GM23338 (cell line): ENCODE data around the gene DNAJC16. TPM values are rescaled to one million over a fixed set of nuclear protein-coding genes. Genes with fewer than 3 reads are reported as not detected.

ENCODE experiments used
- ATAC-seq: fragments of 200-7000 bp; cut with Tn5 transposase; 3 replicates; pipeline ENCODE4 v1.9.1; 2020
- DNase-seq: peaks from one replicate; pipeline ENCODE4 v3.0.0-alpha.2; 2015; ENCODE audit warnings: low spot score
- H2AFZ ChIP-seq: fragments of 200-600 bp; sonication (generic); 2 replicates; pipeline ENCODE4 v1.8.0; 2016; ENCODE audit warnings: antibody characterized with exemption, mild to moderate bottlenecking, moderate library complexity
- H3F3A ChIP-seq: fragments of 200-600 bp; sonication (generic); replicated peaks from 2 replicates; pipeline ENCODE4 v1.8.0; 2017; ENCODE audit warnings: antibody characterized with exemption, mixed run types, low read depth
- H3K27ac ChIP-seq: fragments of 200-600 bp; sonication (generic); 2 replicates; pipeline ENCODE4 v1.6.1; 2016; ENCODE audit warnings: low read depth
- H3K27me3 ChIP-seq: fragments of 200-600 bp; sonication (generic); 2 replicates; pipeline ENCODE4 v1.8.0; 2016; ENCODE audit warnings: mild to moderate bottlenecking, mixed run types, moderate library complexity; ENCODE audit not compliant: insufficient read depth
- H3K36me3 ChIP-seq: fragments of 200-600 bp; sonication (generic); 2 replicates; pipeline ENCODE4 v1.8.0; 2016; ENCODE audit warnings: mild to moderate bottlenecking; ENCODE audit not compliant: insufficient read depth
- H3K4me1 ChIP-seq: fragments of 200-600 bp; sonication (generic); 2 replicates; pipeline ENCODE4 v1.8.0; 2016; ENCODE audit warnings: mild to moderate bottlenecking, moderate library complexity; ENCODE audit not compliant: insufficient read depth
- H3K4me2 ChIP-seq: fragments of 200-600 bp; sonication (generic); 2 replicates; pipeline ENCODE4 v1.7.1; 2017; ENCODE audit warnings: mixed run types
- H3K4me3 ChIP-seq: fragments of 200-600 bp; sonication (generic); 2 replicates; pipeline ENCODE4 v1.6.1; 2016; ENCODE audit warnings: mixed run types
- H3K79me2 ChIP-seq: fragments of 200-600 bp; sonication (generic); replicated peaks from 2 replicates; pipeline ENCODE4 v1.8.0; 2017; ENCODE audit warnings: mild to moderate bottlenecking; ENCODE audit not compliant: insufficient read depth
- H3K9me2 ChIP-seq: fragments of 200-600 bp; sonication (generic); 2 replicates; pipeline ENCODE4 v1.8.0; 2017; ENCODE audit not compliant: insufficient read depth
- H4K20me1 ChIP-seq: fragments of 200-600 bp; sonication (generic); replicated peaks from 2 replicates; pipeline ENCODE4 v1.8.0; 2017; ENCODE audit warnings: mild to moderate bottlenecking; ENCODE audit not compliant: insufficient read depth
- H3K27ac Mint-ChIP-seq: 2 replicates; pipeline ENCODE4 v1.8.0; 2020; ENCODE audit warnings: inconsistent platforms, mild to moderate bottlenecking, moderate library complexity, mixed read lengths
- H3K27me3 Mint-ChIP-seq: 3 replicates; pipeline ENCODE4 v1.8.0; 2022; ENCODE audit warnings: low read depth, mild to moderate bottlenecking, moderate library complexity, mixed read lengths, inconsistent platforms; ENCODE audit not compliant: insufficient read depth, poor library complexity
- H3K36me3 Mint-ChIP-seq: 3 replicates; pipeline ENCODE4 v1.8.0; 2021; ENCODE audit warnings: low read depth, mild to moderate bottlenecking, inconsistent platforms, moderate library complexity, mixed read lengths
- H3K4me1 Mint-ChIP-seq: 3 replicates; pipeline ENCODE4 v1.8.0; 2020; ENCODE audit warnings: mild to moderate bottlenecking, inconsistent platforms, mixed read lengths
- H3K4me3 Mint-ChIP-seq: 3 replicates; pipeline ENCODE4 v1.8.0; 2021; ENCODE audit warnings: moderate library complexity, mild to moderate bottlenecking, inconsistent platforms, mixed read lengths
- H3K9me3 Mint-ChIP-seq: 3 replicates; pipeline ENCODE4 v1.8.0; 2020; ENCODE audit warnings: moderate library complexity, mild to moderate bottlenecking, inconsistent platforms, mixed read lengths
- CREB1 ChIP-seq: fragments of 250-450 bp; sonication (Bioruptor Pico); IDR thresholded peaks from 2 replicates; pipeline ENCODE4 v1.5.0; 2020; ENCODE audit warnings: low read depth, mild to moderate bottlenecking, moderate library complexity
- EZH2phosphoT487 ChIP-seq: fragments of 200-600 bp; sonication (generic); IDR thresholded peaks from one replicate; pipeline ENCODE4 v1.8.1; 2018; ENCODE audit warnings: antibody characterized with exemption; ENCODE audit not compliant: unreplicated experiment
- NANOG ChIP-seq: IDR thresholded peaks from 2 replicates; pipeline ENCODE4 v1.6.1; 2016; ENCODE audit warnings: antibody characterized with exemption, borderline replicate concordance
- POLR2AphosphoS5 ChIP-seq: IDR thresholded peaks from 2 replicates; pipeline ENCODE4 v1.6.1; 2016; ENCODE audit warnings: antibody characterized with exemption, low read depth
- polyA plus RNA-seq: library from polyadenylated mRNA; unstranded; fragments of >200 nt; fragmentation: Nextera tagmentation; extraction: Ambion mirVana; gene quantifications from 2 replicates; pipeline ENCODE4 v1.2.1, GENCODE V29; 2016
- total RNA-seq: library from RNA; depleted of rRNA; stranded (reverse); fragments of >200 nt; shearing (Covaris generic); gene quantifications from 2 replicates; pipeline ENCODE4 v1.2.3, GENCODE V29; 2014
- TF ChIP-seq, protein P1 (sequence below): IDR thresholded peaks from 2 replicates; pipeline ENCODE4 v1.6.1; 2016; ENCODE audit warnings: antibody characterized with exemption
- TF ChIP-seq, protein P2 (sequence below), 2 experiments: fragments of 200-600 bp in 1 of 2; sonication (generic) in 1 of 2; conservative IDR thresholded peaks; 2 replicates each; pipeline versions ENCODE4 v1.5.1 to v1.6.1; 2016 to 2017; ENCODE audit warnings: antibody characterized with exemption in 2 of 2, low read depth in 2 of 2, mild to moderate bottlenecking in 2 of 2, moderate library complexity in 1 of 2
- TF ChIP-seq, protein P3 (sequence below): IDR thresholded peaks from one replicate; pipeline ENCODE4 v1.6.1; 2018; ENCODE audit warnings: antibody characterized with exemption; ENCODE audit not compliant: unreplicated experiment

The DNAJC16 gene
- total and polyA plus RNA-seq, 2 experiments from 2014 or later, result 6.3 to 18.0 TPM

- no peak for ATAC-seq
- Histone ChIP-seq H3K4me3 (no peak overlapping the region), H3K4me1 (no peaks in the 10 kb centered on the region), H3K9me2 (no peaks in the 10 kb centered on the region), H2AFZ (no peak overlapping the region), H4K20me1 (no peaks in the 10 kb centered on the region), H3F3A (peaks cover 7% of the 10 kb centered on the region; the same call in 1 of the 2 replicates), H3K4me2 (no peak overlapping the region), H3K27me3 (no peaks in the 10 kb centered on the region), H3K27ac (no peak overlapping the region), H3K79me2 (no peaks in the 10 kb centered on the region), H3K36me3 (no peaks in the 10 kb centered on the region)
- peak overlapping the region; percentile 74 for H3K4me3 Mint-ChIP-seq
- no peaks in the 10 kb centered on the region for H3K4me1 Mint-ChIP-seq
- TF ChIP-seq POLR2AphosphoS5, result no peak
- peaks cover 7% of the 10 kb centered on the region for H3K27me3 Mint-ChIP-seq
- no peak for DNase-seq
- H3K27ac Mint-ChIP-seq, result no peak overlapping the region
- no peaks in the 10 kb centered on the region; the same call in 2 of the 3 replicates for H3K9me3 Mint-ChIP-seq
- H3K36me3 Mint-ChIP-seq, result peaks cover 5% of the 10 kb centered on the region; the same call in 2 of the 3 replicates
These were observed 56.5 kb downstream of the DNAJC16 start for GRCh38 chr1:15583016-15583706.

DNA sequence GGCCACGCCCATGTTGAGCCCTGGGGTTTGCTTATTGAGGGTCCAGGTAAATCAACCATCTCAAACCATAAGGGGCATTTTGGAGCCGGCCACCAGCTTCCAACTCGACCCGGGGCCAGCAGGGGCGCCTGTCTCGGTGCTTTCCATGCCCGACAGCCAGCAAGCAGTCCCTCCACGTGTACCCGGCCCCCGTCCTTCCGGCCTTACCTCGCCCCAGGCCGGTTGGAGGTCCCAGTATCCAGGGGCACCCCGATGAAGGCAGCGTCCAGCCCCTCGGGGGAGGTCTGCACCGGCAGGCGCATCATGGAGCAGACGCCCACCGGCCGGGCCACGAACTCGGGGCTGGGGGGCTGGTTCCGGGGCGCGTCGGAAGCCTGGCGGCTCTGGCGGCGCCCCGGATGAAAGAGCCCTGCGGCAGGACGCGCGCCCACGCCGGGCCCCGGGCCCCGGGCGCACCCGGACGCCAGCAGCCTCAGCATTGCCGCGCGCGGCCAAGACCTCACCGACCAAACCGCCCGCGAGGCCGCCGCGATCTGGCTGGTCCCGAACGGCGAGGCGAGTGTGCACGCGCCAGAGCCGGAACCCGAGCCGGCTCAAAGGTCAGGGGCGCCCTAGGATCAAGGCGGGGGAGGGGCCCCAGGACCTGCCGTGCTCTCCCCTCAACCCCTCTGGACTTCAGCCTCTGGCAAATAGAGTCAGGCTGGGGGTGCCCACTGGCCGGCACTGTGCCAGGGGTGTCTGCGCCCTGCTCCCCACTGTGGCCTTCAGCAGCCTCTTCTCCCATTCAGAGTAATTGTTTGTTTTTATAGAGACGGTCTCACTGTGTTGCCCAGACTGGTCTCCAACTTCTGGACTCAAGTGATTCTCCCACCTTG lies 58.1 kb downstream of the DNAJC16 start, which contains the start of gene AGMAT:
Gene AGMAT, minus strand, starts transcription at position 563 of the 875 bp plus-strand sequence. Its CDS starts 84 bp downstream, at position 479.
- H3K27ac ChIP-seq, result 0 out of 2 replicates have a peak within 1 kb of the TSS, but pooled peaks have one; percentile 66
- Mint-ChIP-seq H3K27ac (no peak within 1 kb of the TSS), H3K36me3 (peaks cover 9% of the 10 kb centered on the region; the same call in 2 of the 3 replicates), H3K4me1 (no peaks in the 10 kb centered on the region), H3K4me3 (peak within 1 kb of the TSS; percentile 74), H3K27me3 (peaks cover 5% of the 10 kb centered on the region), H3K9me3 (no peaks in the 10 kb centered on the region; the same call in 2 of the 3 replicates)
- peaks cover 7% of the 10 kb centered on the region; the same call in 1 of the 2 replicates for H3F3A ChIP-seq
- no peaks in the 10 kb centered on the region for H3K9me2 ChIP-seq
- H3K4me1 ChIP-seq, result no peaks in the 10 kb centered on the region
- H3K36me3 ChIP-seq, result no peaks in the 10 kb centered on the region
- H4K20me1 ChIP-seq, result no peaks in the 10 kb centered on the region
- DNase-seq, result peak; percentile 95
- peak within 1 kb of the TSS; percentile 97 for H2AFZ ChIP-seq
- TF ChIP-seq CREB1 (CRISPR knock-in tag), result peak; percentile 29; the same call in 1 of the 2 replicates
- 0 out of 2 replicates have a peak, but pooled peaks have one; percentile 12 for TF ChIP-seq POLR2AphosphoS5
- TF ChIP-seq, protein P1, sequence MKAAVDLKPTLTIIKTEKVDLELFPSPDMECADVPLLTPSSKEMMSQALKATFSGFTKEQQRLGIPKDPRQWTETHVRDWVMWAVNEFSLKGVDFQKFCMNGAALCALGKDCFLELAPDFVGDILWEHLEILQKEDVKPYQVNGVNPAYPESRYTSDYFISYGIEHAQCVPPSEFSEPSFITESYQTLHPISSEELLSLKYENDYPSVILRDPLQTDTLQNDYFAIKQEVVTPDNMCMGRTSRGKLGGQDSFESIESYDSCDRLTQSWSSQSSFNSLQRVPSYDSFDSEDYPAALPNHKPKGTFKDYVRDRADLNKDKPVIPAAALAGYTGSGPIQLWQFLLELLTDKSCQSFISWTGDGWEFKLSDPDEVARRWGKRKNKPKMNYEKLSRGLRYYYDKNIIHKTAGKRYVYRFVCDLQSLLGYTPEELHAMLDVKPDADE, result no peak
- TF ChIP-seq NANOG, result no peak
- TF ChIP-seq, protein P2, sequence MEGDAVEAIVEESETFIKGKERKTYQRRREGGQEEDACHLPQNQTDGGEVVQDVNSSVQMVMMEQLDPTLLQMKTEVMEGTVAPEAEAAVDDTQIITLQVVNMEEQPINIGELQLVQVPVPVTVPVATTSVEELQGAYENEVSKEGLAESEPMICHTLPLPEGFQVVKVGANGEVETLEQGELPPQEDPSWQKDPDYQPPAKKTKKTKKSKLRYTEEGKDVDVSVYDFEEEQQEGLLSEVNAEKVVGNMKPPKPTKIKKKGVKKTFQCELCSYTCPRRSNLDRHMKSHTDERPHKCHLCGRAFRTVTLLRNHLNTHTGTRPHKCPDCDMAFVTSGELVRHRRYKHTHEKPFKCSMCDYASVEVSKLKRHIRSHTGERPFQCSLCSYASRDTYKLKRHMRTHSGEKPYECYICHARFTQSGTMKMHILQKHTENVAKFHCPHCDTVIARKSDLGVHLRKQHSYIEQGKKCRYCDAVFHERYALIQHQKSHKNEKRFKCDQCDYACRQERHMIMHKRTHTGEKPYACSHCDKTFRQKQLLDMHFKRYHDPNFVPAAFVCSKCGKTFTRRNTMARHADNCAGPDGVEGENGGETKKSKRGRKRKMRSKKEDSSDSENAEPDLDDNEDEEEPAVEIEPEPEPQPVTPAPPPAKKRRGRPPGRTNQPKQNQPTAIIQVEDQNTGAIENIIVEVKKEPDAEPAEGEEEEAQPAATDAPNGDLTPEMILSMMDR (conservative IDR thresholded peaks at IDR 0.05; ENCODE audit: low read depth in 2 of 2), result peak; percentile 44 to 48
- TF ChIP-seq, protein P3, sequence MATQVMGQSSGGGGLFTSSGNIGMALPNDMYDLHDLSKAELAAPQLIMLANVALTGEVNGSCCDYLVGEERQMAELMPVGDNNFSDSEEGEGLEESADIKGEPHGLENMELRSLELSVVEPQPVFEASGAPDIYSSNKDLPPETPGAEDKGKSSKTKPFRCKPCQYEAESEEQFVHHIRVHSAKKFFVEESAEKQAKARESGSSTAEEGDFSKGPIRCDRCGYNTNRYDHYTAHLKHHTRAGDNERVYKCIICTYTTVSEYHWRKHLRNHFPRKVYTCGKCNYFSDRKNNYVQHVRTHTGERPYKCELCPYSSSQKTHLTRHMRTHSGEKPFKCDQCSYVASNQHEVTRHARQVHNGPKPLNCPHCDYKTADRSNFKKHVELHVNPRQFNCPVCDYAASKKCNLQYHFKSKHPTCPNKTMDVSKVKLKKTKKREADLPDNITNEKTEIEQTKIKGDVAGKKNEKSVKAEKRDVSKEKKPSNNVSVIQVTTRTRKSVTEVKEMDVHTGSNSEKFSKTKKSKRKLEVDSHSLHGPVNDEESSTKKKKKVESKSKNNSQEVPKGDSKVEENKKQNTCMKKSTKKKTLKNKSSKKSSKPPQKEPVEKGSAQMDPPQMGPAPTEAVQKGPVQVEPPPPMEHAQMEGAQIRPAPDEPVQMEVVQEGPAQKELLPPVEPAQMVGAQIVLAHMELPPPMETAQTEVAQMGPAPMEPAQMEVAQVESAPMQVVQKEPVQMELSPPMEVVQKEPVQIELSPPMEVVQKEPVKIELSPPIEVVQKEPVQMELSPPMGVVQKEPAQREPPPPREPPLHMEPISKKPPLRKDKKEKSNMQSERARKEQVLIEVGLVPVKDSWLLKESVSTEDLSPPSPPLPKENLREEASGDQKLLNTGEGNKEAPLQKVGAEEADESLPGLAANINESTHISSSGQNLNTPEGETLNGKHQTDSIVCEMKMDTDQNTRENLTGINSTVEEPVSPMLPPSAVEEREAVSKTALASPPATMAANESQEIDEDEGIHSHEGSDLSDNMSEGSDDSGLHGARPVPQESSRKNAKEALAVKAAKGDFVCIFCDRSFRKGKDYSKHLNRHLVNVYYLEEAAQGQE, result no peak
- no peak for TF ChIP-seq EZH2phosphoT487
- ATAC-seq, result peak; percentile 90
- peak within 1 kb of the TSS; percentile 83 for H3K4me2 ChIP-seq
- no peaks in the 10 kb centered on the region for H3K27me3 ChIP-seq
- H3K4me3 ChIP-seq, result peak within 1 kb of the TSS; percentile 78
- no peaks in the 10 kb centered on the region for H3K79me2 ChIP-seq
